ENCODE data around the gene SLC24A4.
"Not testable (repeated sequence)": the region's sequence is repeated elsewhere in the genome, so short reads cannot be mapped to it uniquely, and the experiment has no call there.

Gene SLC24A4

DNA sequence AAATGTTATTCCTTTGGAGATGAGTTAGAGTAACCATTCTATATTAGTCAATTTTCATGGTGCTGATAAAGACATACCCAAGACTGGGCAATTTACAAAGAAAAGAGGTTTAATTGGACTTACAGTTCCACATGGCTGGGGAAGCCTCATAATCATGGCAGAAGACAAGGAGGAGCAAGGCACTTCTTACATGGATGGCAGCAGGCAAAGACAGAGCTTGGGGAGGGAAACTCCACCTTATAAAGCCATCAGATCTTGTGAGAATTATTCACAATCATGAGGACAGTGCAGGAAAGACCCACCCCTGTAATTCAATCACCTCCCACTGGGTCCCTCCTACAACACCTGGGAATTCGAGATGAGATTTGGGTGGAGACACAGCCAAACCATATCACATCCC, 79.5 kb downstream of the SLC24A4 start:
- DNase-seq (ENCODE audit: low read depth), result not testable (repeated sequence)

DNA sequence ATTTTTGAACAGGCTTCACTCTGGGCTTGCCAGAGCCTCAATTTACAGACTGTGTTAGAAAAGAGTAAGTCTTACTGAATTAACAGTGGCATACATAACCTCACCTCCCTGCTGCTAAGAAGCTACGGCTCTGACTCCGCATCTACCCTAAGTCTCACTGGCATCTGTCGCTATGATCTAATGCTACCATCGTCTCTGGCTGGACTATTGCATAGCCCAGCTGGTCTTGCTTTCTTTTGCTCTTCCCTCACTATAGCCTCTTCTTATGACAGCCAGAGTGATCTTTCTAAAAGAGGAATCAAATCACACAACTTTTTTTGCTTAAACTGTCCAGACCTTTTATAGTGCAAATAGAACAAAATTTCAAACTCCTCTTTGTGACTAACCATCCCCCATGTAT, 81.1 kb downstream of the SLC24A4 start:
- no peak for DNase-seq (ENCODE audit: low read depth)

DNA sequence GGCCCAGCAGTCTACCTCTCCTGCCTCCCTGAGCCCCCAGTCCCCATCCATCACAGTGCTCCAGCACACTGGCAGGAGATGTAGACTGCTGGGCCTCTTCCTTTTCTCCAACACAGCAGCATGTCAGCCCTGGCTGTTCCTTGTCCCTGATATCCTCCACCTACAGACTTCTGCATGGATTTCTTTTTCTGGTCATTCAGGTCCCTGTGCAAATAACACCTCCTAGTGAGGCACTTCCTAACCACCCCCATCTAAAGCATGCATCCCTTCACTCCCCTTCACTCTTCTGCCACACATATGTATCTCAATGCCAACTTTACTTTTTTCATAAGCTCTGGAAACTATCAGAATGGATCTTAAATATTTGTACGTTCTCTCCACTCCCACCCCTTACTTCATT, 81.5 kb downstream of the SLC24A4 start:
- no peak for DNase-seq (ENCODE audit: low read depth)

DNA sequence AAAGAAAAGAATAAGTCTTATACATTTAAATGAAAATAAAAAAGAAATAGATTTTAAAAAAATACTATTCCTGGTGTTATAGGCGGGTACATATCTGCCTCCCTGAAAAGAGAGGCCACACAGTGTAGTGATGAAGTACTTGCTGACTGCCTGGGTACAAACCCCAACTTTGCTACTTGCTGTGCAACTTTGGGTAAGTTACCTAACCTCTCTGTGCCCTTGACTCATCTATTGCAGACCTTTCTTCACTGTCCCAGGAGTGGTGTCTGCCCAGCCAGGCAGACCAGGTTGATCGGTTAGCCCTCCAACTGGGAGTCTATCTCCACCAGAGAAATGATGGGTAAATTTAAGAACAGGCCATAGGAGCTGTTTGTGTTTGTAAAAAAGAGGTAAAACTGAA, 82.0 kb downstream of the SLC24A4 start:
- DNase-seq (ENCODE audit: low read depth), result no peak

DNA sequence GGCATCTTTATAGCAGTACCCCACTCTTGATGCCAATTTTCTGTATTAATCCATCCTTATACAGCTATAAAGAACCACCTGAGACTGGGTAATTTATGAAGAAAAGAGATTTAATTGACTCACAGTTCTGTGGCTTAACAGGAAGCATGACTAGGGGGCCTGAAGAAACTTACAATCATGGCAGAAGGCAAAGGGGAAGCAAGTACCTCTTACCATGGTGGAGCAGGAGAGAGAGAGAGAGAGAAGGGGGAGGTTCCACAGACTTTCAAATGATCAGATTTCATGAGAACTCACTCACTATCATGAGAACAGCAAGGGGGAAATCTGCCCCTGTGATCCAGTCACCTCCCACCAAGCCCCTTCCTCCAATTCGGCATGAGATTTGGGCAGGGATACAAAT, 84.4 kb downstream of the SLC24A4 start:
- DNase-seq (ENCODE audit: low read depth), result no peak

DNA sequence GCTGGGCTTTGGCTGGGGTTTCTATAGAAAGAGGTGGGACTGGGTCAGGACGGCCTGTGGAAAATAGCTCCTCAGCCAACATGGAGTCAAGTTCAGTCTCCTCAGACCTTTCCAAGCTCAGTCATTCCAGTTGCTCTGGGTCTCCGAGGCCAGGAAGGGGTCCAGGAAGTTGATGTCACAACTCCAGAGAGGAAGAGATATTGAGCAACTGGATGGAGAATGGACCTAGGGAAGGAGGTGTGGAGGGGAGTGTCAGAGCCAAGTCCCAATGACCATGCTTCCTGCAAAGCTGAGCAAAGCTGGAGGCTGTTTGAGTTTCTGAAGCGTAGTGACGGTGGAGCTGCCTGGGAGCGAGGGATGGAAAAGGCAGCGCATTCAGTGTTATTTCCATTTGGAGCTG, 86.1 kb downstream of the SLC24A4 start:
- no peak for DNase-seq (ENCODE audit: low read depth)

DNA sequence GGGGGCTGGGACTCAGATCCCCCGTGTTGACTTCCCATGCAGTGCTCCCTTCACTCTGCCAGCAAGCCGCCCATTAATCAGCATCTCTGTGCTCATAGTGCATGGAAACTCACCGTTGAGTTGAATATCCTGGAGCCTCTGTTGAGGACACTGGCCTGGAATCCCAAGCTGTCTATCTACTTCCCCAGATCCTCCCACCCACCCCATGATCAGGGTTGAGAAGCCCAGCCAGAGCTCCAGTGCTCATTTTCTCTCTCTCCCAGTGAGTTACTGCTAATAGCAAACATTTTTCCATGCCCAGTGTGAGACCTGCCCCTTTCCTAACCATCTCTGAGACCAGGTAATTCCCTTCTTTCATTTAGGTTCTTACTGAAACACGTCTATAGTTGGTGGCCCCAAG, 88.2 kb downstream of the SLC24A4 start:
- no peak for DNase-seq (ENCODE audit: low read depth)

DNA sequence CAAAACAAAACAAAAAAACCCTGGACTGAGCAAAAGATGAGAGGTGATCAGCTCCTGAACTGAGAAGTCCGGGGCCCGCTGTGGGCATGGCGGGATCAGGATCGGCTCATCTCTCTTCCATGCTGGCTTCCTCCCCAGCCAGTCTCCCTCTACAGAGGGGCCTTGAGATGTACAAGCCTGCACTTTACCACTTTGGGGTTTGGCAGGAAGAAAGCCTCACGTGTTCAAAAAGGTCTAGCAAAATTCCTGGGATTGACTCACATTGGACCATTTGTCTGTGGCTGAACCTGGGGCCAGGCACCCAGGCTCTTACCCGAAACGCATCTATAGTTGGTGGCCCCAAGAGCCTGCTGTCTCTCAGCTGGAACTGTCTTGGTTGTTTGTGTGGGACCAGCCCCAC, 89.0 kb downstream of the SLC24A4 start:
- no peak for DNase-seq (ENCODE audit: low read depth)

DNA sequence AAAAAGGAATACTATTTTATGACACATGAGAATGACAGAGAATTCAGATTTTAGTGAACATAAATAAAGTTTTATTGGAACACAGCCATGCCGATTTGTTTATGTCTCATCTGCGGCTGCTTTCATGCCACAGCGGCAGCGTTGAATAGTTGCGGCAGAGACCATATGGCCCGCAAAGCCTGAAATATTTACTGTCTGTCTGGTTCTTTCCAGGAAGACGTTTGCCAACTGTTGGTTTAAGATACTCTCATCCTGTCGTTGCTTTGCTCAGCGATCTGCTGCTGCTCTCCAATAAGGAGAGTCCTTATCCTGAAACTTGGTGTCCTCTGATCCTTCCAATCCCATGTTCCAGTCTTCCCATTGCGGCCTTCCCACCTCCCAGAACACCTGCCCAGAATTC, 89.9 kb downstream of the SLC24A4 start:
- DNase-seq (ENCODE audit: low read depth), result no peak

DNA sequence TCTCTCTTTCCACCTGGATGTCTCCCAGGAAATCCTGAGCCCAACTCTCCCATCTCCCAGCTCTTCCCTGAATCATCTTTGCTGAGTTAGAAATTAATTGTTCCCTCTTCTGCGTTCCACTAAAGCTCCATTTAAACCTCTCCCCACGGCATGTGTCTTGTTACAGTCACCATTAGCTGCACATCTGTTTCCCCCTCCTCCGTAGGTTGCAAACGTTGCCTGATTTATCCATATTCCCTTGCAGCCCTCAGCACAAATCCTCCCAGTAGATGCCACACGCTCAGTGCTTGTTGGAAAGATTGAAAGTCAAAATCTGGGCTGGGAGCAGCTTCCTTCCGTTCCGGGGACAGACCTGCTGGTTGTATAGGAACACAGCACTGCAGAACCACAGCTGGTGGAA, 90.4 kb downstream of the SLC24A4 start:
- DNase-seq (ENCODE audit: low read depth), result no peak

DNA sequence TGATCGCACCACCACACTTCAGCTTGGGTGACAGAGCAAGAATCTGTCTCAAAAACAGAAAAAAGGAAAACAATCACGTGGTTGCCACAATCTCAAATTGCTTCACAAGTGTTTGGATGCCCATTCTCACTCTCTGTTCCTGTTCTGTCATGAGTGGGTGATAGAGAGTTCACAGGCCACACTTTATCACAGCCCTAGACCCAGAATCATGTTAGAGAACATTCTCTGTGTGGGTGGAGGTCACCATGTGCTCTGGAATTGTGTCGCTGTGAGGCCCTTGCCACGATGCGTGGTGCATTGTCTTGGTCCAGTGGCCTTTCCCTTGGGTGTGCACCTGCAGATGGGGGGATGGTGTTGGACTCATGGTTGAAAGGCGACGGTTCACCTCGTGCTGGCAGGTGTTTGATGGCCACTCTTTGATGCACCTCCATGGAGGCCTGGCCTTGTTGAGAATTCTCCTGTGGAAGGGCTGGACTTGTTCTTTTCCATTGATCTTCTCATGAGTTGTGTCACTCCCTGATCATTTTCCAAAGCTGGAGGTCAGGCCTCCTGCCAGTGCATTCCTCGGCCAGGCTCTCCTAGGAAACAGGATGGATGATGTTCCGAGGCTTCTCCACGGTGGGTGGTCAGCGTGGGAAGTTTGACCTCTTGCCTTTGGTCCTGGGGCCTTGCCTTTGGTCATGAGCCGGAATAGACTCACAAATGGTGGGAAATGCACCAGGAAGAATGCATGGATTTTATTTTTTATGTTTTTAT, 91.9 kb downstream of the SLC24A4 start:
- no peak for DNase-seq (ENCODE audit: low read depth)

DNA sequence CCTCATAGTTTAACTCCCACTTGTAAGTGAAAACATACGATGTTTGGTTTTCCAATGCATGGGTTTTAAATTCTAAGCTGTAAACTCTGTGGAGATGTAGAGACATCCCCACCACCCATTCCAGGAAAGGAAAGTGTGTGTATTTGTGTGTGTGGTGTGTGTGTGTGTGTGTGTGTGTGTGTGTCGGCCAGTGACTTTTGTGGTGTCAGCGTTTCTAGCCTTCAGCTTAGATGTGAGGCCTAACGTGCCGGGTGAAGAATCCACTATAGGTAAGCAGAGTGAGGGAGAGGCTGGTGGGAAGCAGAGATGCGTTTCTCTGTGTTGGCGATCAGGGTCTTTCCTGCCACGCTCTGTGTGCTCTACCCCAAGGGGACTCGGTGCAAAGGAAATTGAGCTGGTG, 93.0 kb downstream of the SLC24A4 start:
- no peak for DNase-seq (ENCODE audit: low read depth)

DNA sequence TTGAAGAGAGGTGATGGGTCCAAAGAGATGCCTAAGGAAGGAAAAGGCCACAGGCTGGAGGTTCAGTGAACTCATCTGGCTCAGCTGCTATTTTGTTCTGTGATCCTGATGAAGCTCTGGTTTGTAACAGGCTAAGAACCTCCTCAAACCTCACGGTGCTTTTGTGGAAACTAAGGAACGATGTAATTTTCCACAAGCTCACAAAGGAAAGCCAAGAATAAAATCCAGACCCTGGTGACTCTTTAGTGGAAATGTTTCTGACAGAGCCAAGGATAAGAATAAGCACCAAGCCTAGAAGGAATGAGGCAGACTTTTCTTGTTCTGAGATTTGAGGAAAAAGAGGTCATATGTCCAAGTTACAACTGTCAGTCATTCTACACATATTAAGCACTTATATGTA, 93.6 kb downstream of the SLC24A4 start:
- no peak for DNase-seq (ENCODE audit: low read depth)

DNA sequence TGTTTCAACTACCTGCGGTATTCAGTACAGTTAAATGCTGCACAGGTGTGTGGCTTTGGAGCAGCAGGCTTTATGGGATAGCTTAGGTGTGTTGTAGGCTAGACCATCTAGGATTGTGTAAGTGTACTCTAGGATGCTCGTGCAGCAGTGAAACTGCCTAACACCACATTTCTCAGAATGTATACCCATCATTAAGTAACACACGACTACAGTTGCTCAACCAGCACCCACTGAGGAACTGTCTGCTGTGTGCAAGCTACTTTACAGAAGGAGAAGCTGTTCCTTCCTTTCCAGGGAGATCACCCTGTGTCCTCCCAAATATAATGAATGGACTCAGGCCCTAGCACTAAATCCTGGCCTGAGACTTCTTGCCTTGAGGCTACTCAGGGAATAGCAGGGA, 94.8 kb downstream of the SLC24A4 start:
- no peak for DNase-seq (ENCODE audit: low read depth)

DNA sequence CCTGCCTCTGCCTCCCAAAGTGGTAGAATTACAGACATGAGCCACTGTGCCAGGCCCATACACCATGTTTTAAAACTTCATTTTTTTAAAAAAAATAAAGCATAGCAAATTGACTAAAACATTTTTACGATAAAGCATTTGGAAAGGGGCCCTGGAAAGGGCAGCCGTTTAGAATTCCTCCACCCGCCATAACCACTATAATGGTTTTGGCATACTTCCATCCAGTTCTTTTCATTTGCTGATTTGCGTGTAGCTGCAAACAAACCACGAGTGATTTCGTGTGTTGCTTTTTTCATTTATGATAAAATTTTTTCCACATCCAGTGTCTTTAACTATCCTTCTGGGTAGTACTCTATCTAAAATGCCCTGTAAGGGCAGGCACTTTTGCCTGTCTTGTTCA, 98.8 kb downstream of the SLC24A4 start:
- DNase-seq (ENCODE audit: low read depth), result no peak

DNA sequence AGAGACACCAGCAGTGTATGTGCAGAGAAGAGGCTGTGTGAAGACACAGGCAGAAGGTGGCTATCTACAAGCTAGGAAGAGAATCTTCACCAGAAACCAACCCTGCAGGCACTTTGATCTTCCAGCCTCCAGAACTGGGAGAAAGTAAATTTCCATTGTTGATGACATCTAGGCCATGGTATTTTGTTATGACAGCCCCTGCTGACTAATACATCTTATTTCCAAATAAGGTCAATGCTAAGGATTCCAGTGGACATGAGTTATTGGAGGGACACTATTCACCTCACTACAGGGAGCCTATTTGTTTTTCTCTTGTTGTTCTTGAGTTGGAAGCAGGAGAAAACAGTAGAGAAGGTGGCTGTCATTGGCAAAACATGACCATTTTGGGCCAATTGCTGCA, 102.1 kb downstream of the SLC24A4 start:
- no peak for DNase-seq (ENCODE audit: low read depth)

DNA sequence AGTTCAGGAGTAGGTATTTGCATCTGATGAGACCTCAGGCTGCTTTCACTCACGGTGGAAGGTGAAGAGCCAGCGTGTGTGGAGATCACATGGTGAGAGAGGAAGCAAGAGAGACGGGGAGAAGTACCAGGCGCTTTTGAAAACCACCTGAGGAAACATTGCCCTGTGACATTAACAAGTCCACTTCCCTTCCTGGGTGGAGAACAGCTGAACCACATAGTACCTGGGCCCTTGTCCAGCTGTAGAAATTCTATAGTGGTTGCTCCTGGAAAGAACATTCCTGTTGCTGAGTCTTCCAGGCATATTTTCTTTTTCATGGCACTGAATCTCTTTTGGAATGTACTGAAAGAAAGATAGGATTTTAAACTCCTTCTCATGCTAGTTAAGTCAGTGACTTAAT, 103.3 kb downstream of the SLC24A4 start:
- no peak for DNase-seq (ENCODE audit: low read depth)

DNA sequence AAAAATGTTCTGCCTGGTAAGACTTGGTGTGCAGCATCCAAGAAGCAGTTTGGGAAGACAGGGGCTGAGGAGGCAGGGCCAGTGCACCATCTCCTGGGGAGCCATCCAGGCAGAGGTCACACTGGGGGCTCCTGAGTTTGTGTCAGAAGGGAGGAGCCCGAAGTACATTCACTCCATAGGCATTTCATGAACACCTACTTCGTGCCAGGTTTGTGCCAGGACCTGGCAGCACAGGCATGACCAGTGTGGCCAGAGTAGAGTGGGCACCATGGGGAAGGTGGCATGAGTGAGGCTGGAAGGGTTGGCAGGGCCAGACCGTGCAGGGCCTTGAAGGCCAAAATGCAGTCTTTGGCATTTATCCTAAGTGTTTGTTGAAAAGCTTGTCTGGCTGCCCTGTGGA, 104.1 kb downstream of the SLC24A4 start:
- no peak for DNase-seq (ENCODE audit: low read depth)

DNA sequence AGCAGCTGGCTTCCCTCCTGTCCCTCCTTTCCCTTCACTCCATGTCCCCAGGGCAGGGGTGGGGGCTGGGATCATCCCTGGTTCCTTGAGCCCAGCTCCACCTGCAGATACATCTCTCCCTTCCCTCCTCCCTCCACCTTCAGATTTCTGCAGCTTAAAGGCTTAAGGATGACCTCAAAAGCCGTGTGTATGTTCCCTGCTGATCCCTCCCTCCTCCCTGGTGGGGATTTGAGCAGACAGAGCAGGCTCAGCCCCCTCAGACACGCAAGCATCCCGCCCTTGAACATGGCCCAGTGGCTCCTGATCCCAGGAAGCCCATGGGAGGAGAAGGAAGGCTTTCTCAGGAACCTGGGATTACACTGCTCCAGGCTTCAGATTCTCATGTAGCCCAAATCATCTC, 107.7 kb downstream of the SLC24A4 start:
- no peak for DNase-seq (ENCODE audit: low read depth)

DNA sequence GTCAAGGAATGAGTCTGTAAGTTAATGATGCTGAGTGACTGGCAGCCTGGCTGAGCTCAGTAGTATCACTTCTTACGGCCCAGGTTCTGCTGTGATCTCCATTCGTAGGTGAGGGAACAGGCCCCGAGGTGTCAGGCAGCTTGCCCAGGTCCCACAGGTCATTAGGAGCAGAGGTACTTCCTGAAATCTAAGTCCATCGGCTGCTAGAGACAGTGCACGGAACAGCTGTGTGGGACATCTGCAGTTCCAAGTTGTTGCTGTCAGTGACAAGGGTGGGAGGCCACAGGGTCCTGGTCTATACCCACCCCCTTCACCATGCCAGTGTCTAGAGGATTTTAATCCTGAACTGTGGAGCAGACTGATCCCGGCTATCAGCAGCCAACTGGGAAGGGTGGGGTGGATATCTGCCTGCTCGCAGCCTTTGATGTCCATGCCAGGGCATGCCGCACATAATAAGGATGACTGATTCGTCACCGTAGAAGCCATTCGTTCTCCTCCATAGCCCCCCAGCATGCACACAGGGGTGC, 108.3 kb downstream of the SLC24A4 start:
- no peak for DNase-seq (ENCODE audit: low read depth)

DNA sequence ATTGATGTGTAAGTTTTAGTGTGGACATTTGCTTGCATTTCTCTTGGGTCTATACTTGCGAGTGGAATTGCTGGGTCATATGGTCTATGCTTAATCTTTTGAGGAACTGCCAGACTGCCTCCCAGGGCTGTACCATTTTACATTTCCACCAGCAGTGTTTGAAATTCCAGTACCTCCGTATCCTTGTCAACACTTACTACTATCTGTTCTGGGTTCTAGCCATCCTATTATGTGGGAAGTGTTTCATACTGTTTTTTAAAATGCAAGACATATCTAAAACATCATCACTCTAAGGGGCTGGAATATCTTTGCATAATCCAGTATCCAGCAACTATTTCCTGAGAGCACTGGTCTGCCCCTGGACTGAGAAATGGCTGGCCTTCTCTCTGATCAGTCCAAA, 110.4 kb downstream of the SLC24A4 start:
- DNase-seq (ENCODE audit: low read depth), result no peak

DNA sequence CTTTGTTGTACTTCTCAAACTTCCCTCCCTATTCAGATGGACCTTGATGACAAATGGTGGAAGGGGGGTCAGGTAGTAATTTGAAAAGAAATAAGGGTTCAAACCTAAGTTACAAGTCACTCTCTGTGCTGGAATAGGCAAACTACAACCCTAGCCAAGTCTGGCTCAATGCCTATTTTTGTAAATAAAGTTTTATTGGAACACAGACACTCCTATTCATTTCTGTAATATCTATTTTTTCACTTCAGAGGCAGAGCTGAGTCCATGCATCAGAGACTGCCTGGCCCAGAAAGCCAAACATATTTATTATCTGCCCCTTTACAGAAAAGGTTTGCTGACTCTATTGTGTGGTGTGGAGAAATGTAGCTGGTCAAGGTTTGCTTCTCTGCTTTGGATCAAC, 112.2 kb downstream of the SLC24A4 start:
- DNase-seq (ENCODE audit: low read depth), result no peak

DNA sequence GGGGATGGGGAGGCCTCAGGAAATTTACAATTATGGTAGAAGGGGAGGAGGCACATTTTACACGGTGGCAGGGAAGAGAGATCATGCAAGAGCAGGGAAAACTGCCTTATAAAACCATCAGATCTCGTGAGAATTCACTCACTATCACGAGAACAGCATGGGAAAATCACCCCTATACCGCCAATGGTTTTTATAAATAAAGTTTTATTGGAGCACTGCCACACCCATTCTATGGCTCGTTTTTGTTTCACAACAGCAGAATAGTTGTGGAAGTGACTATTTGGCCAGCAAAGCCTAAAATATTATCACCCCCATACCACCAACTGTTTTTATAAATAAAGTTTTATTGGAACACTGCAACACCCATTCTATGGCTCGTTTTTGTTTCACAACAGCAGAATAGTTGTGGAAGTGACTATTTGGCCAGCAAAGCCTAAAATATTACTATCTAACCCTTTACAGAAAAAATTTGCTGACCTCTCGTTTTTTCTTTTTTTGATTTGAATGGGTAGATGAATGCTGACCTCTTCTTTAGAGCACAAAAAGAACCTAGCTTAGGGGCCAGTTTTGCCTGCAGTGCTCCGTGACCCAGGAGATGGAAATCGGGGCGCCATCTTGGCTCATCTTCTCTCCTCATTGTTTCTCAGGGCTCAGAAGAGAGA, 113.3 kb downstream of the SLC24A4 start:
- no peak for DNase-seq (ENCODE audit: low read depth)

DNA sequence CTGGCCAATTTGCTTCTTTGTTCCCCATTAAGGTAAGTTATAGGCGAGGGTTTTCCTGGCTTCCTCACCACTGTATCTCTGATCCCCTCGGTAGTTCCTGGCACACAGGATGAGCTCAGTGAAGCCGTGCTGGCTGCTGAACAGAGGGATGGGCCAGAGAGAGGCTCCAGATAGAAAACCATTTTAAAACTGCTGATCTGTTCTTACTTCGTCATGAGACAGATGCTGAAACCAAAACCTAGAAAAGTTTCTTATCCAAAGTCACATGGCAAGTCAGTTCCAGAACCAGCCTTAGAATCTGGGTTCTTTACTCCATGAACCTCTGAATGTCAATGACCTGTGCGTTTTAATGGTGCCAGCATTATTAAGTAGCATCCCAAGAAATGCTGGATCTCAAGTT, 114.3 kb downstream of the SLC24A4 start:
- DNase-seq (ENCODE audit: low read depth), result no peak

All from activated gamma-delta T cell treated with anti-CD3 and anti-CD28 coated beads, Interleukin-2, amount 50 U/mL, for 16 hours (primary cell).